GM18511 (cell line): Measurements from ENCODE around the gene APOA1.

Experiments
- ATAC-seq: cut with Tn5 transposase; IDR thresholded peaks from one replicate; pipeline ENCODE4 v1.9.1; 2021; ENCODE audit warnings: mild to moderate bottlenecking, moderate library complexity; ENCODE audit not compliant: unreplicated experiment

The APOA1 gene

DNA sequence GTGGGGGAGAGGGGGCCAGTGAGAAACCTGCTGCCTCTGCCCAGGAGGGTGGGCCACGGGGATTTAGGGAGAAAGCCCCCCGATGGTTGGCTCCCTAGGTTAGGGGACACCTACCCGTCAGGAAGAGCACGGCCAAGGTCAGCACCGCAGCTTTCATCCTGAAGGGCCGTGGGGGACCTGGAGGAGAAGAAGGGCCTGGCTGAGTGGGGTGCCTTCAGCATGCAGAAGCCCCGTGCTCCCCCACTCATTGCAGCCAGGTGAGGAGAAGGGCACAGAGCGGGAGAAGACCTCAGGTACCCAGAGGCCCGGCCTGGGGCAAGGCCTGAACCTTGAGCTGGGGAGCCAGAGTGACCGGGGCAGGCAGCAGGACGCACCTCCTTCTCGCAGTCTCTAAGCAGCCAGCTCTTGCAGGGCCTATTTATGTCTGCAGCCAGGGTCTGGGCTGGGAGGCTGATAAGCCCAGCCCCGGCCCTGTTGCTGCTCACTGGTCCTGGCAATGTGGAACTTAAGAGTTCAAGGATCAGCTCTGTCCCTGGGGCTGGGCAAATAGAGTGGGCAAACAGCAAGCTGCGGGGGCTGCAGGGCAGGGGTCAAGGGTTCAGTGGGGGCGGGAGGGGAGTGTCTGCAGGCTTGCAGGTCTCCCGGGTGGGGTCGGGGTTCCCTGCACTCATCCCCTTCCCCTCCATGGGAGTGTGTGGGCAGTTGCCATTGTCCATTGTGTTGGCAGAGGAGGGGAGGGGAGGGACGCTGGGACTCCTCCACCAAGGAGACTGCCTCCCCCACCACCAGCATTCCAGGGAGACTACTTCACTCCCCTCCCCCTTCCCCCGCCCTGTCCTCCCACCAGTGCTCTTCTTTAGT is at the start of gene APOA1:
APOA1 (minus strand) TSS at position 392 of the 861 bp plus-strand sequence; CDS start at position 157, 235 bp downstream.
- no peak for ATAC-seq

DNA sequence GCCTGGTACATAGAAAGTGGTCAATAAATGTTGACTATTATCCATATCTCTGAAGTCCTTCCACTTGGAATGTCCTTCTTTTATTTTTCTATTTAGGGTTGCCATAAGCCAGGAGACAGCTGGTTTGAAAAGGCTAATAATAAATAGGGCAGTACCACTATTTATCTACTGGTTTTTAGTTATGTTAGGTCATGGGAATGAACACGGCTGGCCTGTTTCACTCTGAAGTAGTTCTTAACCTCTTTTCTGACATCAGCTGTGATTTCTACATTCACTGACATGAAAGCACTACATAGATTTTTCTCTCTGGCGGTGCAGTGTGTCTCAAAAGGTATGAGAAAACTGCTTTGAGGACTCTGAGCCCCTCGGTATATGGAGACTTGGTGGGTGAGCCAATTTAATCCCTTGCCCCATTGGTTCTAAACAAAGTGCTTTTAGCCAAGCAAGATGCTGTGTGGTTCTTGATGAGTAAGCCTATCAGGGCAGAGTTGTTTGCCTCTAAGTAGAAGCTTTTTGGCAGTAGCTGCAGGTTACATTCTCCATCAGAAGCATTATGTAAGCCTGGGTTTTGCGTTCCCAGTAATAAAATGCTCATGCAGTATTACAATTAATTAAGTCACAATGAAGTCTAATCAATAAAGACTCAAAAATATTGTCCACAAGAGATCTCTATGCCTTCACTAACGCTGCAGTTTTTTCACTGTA is 48.7 kb upstream of the APOA1 start:
- ATAC-seq = no peak

DNA sequence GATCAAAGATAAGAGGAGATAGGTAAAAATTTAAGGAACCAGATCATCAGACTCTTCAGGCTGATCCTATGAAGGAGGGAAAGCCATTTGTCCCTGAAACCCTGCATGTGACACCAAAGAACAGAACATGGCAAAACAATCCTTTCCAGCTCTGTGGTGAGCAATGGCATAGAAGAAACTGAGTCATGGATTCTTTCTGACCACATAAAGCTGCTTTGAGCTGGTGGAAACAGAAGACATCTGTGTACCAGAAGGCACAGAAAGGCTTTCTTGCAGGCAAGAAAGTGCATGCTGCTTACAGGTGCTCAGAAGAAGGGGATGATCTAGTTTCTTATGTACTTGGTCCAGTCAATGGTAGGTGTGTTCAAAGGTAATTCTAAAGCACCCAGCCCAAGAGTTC is 45.0 kb upstream of the APOA1 start:
- no peak for ATAC-seq

DNA sequence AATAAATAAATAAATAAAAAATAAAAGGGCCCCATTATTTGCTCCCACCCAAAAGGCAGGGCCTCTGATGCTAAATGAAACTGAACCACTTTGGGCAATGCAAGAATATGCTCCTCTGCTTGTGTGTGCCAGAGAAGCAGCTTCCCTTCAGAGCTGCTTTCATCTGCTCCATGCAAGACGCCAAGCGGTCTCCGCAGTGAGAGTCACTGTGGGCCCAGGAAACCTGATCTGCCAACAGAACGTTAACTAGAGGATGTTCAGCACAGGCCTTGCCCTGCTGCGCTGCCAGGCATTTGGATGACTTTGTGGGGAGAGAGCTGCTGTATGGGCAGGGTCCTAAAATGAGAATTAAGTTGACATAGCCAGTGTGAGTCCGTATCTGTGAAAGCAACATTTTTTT is 43.7 kb upstream of the APOA1 start:
- ATAC-seq = no peak

DNA sequence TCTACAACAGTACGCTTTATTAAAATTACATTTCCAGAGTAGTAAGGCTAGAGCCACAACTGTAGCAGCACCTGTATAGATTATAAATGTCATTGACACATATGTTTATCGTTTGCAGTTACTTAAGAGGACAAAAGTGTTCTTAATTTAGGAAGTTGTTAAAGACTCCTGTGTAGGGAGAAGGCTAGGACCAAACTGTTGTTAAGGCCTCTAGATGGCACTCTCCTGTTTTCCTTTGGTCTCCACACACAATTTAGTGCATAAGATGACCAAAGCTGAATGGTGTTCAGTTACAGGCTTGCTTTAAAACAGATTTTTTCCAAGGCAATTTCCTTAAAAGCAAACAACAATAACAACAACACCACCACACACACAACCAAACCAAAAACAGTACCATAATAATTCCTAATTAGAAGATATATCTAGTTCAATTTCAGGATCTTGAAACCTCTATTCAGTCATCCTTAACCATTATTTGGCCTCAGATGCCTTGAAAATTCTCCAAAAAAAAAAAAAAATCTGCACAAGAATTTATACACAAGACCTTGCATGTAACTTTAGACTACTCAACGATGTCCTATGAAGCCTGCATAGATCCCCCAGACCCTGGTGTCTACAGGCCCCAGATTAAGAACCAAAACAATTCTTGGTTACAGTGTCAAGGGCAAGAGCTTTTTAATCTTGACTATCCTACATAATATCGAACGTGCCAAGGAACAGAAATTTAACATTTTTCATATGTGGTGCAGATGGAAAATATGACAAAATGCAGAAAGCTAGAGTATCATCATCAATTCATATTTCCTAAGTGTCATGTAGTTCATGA is 42.6 kb upstream of the APOA1 start:
- no peak for ATAC-seq

DNA sequence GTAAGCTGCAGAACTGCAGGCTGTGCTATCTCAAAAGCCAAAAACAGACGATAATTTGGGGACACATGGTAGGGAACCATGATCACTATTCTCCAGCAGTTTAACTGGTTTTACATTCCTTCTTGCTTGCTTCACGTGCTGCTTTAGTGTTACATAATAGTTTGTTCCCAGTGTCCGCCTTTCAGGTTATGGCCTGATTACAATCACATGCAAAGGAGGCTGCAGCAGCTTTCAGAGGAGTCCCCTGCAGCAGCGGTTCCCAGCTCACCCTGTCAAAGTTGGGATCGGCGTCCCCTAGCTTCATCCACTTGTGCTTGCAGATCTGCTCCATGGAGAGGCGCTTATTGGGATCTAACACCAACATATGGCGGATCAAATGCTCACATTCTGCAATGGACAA is 39.2 kb upstream of the APOA1 start:
- ATAC-seq = no peak

DNA sequence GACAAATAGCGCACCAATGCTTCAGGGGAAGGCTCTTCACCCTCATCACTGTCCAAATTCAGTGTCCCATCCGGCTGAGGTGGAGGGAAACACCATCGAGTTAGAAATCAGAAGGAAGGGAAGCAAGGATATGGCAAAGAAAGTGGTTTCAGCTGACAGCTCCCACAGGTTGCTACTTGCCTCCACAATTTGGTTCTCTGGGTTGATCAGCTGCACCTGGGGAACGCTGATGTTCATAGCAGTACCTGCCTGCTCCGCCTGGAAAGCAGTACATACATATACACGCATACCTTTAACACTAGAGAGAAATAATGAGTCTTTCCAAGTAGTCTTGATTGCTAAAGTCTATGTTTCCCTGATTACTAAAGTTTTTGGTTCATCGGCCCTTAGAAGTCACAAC is 37.8 kb upstream of the APOA1 start:
- ATAC-seq = no peak

DNA sequence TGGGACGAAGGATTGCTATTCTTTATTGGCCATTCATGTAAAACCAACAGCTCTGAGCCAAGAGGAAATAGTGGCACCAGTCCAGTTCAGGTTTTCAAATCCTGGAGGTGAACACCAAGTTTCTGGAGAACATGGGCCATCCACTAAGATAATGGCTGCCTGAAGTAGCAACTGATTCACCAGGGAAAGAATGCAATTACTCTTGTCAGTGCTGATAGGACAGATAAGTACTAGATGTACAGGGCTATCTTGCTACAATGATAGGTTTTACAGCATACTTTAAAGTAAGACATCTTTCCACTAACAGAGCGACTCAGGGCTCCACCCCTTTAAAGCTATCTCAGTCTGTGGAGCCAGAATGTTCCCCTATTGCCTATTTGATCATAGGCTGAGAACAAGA is 36.8 kb upstream of the APOA1 start:
- no peak for ATAC-seq

DNA sequence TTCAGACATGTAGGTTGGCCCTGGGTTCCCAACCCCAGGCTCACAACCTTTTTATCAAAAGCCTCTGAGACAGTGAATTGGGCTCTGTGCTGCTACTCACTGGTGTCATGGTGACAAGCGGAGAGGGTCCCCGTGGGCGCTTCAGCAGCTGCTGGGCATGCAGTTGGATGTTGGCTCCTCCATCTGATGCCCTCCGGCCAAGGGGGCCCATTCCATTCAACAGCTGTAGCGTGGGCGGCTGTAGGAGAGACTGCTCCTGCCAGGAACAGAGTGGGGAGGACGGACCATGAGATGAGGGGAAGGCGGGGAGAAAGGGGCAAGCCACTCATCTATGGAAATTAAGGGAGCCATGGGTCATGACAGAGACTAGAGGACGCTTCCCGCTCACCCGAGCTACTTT is 36.0 kb upstream of the APOA1 start:
- no peak for ATAC-seq

DNA sequence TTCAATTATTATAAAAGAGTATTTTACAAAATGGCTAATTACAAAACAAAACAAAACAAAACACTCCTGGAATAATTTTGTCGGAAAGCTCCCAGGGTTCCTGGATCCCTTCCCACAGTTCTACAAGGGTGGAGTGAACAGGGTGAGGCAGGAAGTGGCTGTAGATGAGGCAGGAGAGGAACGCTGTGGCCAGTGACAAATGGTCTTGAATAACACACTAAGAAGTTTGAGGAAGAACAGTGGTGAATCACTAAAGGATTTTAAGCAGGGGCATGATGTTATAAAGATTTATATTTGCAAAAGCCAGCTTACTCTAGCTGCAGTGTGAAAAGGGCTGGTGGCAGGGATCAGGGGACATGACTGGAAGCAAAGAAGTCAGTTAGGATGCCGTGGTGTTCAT is 33.8 kb upstream of the APOA1 start:
- ATAC-seq = no peak

DNA sequence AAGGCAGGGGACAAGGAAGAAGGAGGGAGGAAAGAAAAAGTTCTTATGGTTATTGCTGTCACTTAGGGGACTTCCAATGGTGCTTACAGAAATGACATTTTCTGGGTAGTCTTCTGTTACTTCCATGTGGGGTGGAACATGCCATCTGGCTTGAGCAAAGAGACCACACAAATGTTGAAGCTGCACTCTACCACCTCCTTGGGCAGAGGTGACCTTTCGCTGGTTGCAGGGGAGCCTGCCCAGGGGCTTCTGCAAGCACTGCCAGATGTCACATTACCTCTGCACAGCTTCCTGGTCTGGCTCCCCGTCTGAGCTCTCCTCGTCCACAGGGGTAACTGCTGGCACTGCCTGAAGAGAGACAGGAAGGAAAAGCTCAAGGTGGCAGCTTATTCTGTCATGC is 32.6 kb upstream of the APOA1 start:
- ATAC-seq = no peak

DNA sequence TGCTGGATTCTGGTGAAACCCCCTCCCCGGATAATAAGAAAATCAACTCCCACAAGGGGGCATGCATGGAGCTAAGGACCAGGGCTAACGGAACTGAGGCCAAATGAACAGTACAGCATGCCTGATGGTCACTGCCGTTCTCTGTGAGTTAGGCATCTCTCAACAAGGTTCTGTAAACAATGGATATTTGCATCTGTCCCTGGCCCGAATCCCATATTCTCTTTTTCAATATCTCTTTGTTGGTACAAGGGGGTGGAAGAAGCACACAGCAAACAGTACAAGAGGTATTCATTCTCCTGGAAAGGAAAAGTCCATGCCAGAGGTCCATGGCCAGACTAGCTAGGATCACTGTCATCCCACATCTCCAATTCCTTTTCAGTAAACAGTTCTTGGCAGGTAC is 32.2 kb upstream of the APOA1 start:
- no peak for ATAC-seq

DNA sequence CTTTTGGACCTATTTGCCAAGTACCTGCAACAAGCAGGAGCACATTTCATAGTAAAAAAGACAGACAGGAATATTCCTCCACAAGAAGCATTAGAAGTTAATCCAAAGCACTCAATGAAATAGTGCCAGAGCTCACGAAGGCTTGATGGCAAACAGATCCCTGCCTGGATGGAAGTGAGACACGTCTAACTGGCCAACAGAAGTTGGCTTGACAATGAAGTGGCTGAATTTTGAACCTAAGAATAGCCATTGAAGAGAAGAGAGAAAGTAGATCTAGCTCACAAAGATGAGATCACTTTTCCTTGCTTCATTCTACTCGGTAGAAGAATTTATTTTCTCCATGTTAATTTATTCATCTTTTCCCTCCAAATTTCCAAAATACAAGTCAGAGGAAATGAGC is 30.6 kb upstream of the APOA1 start:
- no peak for ATAC-seq

DNA sequence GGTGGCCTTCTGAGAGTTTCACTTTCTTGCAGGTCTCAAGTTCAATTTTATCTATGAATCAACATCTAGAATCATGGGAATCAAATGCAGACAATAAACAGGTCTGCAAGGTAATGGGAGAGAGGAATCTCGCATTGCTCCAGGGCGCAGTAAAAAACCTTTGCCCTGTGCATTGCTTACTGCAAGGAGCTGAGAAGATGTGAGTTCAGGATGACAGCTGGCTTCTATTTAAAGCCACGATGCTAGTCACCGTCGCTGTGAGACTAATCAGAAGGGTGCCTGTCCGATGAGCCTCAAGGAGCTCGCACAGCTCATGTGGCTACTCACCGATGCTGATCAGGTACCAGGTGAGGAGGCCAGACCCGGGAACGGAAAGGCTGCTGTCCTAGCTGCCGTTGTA is 30.2 kb upstream of the APOA1 start:
- no peak for ATAC-seq

DNA sequence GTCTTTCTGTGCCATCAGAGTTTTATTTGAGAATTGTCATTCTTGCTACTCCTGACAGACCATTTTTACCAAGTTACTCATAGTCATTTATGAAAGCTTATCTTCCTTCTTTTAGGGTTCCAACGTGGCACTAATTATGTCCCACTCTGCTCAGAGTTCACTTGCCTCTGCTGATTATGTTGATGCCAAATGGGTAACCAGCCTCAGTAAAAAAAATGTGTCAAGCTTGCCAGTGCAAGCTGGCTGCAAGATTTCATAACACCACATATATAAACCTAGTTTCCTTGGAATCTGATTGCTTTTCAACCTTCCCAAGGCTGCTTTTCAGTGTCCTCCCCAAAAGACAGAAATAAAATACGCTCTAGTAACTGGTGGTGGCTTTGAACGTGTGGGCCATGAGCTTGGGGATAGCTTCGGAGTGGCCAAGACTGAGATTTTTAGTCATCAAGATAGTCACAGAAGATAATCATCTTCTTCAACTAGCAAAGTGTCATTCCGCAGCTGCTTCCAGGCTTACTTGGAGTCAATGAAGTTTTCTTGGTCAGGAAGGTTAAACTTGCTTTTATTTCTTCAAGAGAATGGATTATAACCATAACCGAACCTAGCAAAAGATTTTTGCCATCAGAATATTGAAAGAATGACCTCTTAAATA is 29.5 kb upstream of the APOA1 start:
- ATAC-seq = no peak

DNA sequence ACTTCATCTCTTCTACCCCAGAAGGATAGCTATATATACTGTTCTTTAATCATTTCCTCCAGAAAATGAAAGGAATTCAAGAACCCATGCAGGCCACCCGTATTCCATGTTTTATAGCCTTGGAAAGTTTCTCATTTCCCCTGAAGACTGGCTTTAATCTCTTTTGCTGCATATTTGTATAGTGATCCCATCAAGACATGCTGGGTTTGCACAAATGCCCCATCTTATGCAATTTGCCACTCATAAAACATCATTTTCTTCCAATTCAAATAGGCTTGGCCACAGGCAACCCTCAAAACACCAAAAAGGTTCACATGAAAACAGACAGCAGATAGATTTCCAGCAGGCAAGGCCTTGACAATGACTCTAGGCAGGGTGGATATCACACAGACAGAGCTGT is 28.3 kb upstream of the APOA1 start:
- ATAC-seq = no peak

DNA sequence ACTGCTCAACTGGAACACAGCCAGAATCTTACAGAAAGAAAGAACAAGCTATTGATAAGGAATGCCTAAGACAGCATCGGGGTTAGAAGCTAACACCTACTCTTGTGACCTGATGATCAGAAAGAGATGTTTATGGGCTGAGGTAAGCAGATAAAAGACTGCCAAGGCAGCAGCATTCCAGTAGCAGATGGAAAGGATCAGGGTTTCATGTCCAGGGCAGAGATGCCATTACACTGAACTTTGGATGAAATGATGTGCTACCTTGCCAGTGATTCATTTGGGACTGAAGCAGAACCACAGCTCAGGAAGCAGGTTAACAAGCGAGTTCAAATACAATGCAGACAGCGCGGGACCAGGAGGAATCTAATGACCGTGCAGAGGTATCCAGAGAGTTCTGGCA is 27.1 kb upstream of the APOA1 start:
- no peak for ATAC-seq

DNA sequence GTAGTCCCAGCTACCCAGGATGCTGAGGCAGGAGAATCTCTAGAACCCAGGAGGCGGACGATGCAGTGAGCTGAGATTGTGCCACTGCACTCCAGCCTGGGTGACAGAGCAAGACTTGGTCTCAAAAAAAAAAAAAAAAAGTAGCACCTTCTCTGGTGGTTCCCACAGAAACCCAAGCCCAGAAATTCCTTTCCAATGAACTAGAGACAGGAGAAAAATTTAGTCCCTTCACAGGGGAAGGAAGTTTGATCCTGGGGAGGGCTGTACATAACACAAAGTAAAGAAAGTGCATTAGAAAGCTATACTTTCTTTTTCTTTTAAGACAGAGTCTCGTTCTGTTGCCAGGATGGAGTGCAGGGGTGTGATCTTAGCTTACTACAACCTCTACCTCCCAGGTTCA is 25.5 kb upstream of the APOA1 start:
- ATAC-seq = no peak

DNA sequence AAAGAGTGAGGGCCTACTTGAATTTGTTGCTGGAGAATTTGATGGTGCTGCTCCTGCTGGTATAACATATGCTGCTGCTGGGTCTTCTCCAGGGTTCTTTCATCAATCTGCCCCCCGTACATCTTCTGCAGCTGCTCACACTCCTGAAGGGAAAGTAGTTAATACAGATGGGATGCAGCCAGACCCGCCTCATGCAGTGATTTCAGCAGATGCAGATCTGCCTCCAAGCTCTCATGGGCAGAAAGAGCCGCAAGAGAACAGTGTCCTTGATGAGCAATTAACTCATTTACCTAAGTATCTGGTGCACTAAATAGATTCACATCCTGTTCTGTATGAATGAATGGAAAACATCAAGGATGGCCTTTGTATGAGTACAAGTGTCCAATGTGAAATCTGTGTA is 24.8 kb upstream of the APOA1 start:
- ATAC-seq = no peak

DNA sequence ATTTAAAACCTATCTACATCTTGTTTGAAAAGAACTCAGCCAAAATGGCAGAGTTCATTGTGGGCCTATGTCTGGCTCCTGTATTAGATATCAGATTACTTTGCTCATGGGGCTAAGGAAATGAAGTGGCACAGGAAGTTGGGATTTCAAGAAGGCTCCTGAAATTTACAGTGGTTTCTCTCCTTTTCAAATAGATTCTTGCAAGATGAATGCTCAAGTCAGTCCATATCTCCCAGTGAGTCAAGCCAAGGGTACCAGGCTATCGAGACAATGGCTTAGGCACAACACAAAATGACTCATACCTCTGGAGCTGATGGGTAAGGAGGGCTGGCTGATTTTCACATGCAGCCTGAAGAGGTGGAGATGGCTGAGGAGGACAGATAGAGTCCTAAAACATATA is 24.1 kb upstream of the APOA1 start:
- ATAC-seq = no peak

DNA sequence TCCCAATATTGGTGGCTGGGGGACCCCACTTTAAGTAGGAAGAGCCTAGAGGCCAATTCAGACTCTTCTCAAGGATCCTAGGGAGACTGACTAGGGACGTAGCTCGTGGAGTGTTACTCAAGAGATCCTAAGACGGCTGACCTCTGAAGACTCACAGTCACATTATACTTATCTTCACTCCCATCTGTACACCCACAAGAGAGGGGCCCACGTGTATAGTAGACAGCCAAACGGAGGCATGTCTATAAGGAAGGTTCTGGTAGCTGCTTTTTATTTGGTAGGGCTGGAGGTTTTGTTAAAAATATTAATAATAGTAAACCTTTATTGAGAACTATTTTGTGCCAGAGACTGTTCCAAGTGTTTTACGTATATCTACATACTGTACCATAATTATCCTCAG is 22.9 kb upstream of the APOA1 start:
- no peak for ATAC-seq
